ENCODE data around the gene OR4D5. TPM values are rescaled to one million over a fixed set of nuclear protein-coding genes. Genes with fewer than 3 reads are reported as not detected.

The OR4D5 gene
- total RNA-seq, 2 donors from 2014 or later: 0.78 to 6.6 TPM

DNA sequence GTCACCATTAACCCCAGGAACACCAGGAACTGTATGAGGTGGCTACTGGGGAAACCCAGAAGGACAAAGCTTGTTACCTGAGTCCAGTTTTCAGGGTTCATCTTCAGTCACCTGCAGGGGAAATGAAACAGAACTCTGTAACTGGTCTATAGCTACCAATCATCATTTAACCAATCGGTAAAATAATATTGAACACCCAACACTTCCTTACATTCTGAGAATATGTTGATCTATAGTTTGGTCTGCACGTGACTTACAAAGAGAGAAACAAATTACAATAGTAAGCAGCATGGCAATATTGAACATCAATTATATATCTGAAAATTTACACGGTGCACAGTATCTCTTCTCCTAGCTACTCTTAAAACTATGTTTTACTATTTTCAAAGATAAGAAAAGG is 4.3 kb downstream of the OR4D5 start, which contains the start of gene OR6T1:
Gene OR6T1 (minus strand): TSS at position 101 of the 400 bp plus-strand sequence. CDS start 0 bp downstream, at position 101.
- H3K27me3 ChIP-seq: no peaks in the 10 kb centered on the region
- DNase-seq (no peak), ATAC-seq (no peak)
- no peaks in the 10 kb centered on the region for H3K9me3 ChIP-seq
- intact Hi-C loops (cut with DNase I): no loop called here
- no peaks in the 10 kb centered on the region for H3K36me3 ChIP-seq (replicated peaks in 1 of 2; ENCODE audit: insufficient read depth in 1 of 2, low read depth in 2 of 2)
- peaks cover 30% of the 10 kb centered on the region for H3K4me1 ChIP-seq
- H3K4me3 ChIP-seq: no peak within 1 kb of the TSS
- 84 to 87% methylated on average over 3 of the region's 3 CpGs for WGBS, 2 donors
- peak within 1 kb of the TSS in 1 of 4 donors; percentile 3 for H3K27ac ChIP-seq
- TF ChIP-seq POLR2A (IDR thresholded peaks at IDR 0.05): no peak
- TF ChIP-seq, protein P1, sequence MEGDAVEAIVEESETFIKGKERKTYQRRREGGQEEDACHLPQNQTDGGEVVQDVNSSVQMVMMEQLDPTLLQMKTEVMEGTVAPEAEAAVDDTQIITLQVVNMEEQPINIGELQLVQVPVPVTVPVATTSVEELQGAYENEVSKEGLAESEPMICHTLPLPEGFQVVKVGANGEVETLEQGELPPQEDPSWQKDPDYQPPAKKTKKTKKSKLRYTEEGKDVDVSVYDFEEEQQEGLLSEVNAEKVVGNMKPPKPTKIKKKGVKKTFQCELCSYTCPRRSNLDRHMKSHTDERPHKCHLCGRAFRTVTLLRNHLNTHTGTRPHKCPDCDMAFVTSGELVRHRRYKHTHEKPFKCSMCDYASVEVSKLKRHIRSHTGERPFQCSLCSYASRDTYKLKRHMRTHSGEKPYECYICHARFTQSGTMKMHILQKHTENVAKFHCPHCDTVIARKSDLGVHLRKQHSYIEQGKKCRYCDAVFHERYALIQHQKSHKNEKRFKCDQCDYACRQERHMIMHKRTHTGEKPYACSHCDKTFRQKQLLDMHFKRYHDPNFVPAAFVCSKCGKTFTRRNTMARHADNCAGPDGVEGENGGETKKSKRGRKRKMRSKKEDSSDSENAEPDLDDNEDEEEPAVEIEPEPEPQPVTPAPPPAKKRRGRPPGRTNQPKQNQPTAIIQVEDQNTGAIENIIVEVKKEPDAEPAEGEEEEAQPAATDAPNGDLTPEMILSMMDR (IDR thresholded peaks at IDR 0.05): no peak

- H3K4me3 ChIP-seq: no peak overlapping the region
- H3K36me3 ChIP-seq (replicated peaks in 1 of 2; ENCODE audit: insufficient read depth in 1 of 2, low read depth in 2 of 2): no peaks in the 10 kb centered on the region
- intact Hi-C loops (cut with DNase I): no loop called here
- TF ChIP-seq, protein P1 (IDR thresholded peaks at IDR 0.05): no peak
- TF ChIP-seq POLR2A (IDR thresholded peaks at IDR 0.05): no peak
- ATAC-seq (peak; percentile 53), DNase-seq (no peak)
- peaks cover 39% of the 10 kb centered on the region for H3K4me1 ChIP-seq
- no peaks in the 10 kb centered on the region for H3K27me3 ChIP-seq
- peak overlapping the region in 1 of 4 donors; percentile 10 for H3K27ac ChIP-seq
- WGBS, 2 donors: 12 to 19% methylated on average over 1 of the region's 1 CpG
- no peaks in the 10 kb centered on the region for H3K9me3 ChIP-seq
These were observed 5.7 kb downstream of the OR4D5 start for GRCh38 chr11:123945132-123945531.

DNA sequence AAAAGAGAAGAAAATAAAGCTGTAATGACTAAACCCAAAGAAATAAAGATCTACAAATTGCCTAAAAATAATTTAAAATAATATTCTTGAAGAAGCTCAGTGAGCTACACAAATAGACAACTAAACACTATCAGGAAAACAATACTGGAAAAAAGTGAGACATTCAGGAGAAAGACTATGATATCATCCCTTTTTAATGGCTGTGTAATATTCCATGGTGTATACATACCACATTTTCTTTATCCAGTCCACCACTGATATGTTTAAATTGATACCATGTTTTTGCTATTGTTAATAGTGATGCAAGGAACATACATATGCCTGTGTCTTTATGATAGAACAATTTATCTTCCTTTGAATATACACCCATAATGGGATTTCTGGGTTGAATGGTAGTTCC is 17.3 kb downstream of the OR4D5 start:
- TF ChIP-seq, protein P1 (IDR thresholded peaks at IDR 0.05): no peak
- no peak for TF ChIP-seq POLR2A (IDR thresholded peaks at IDR 0.05)

GRCh38 chr11:123973816-123974215 is 34.4 kb downstream of the OR4D5 start:
- intact Hi-C loops (cut with DNase I): no loop called here
- TF ChIP-seq, protein P1 (IDR thresholded peaks at IDR 0.05): no peak
- no peak for TF ChIP-seq POLR2A (IDR thresholded peaks at IDR 0.05)
- DNase-seq (no peak), ATAC-seq (no peak)
- Histone ChIP-seq H3K27ac (no peak overlapping the region), H3K4me3 (no peak overlapping the region), H3K9me3 (no peaks in the 10 kb centered on the region), H3K36me3 (replicated peaks in 1 of 2; ENCODE audit: insufficient read depth in 1 of 2, low read depth in 2 of 2) (no peaks in the 10 kb centered on the region), H3K27me3 (no peaks in the 10 kb centered on the region), H3K4me1 (no peaks in the 10 kb centered on the region)
- 80 to 93% methylated on average over 1 of the region's 1 CpG for WGBS, 2 donors

More for the DNA sequence above, 17.3 kb downstream of the OR4D5 start:
- no peak for ATAC-seq
- intact Hi-C loops (cut with DNase I): no loop called here
- no peaks in the 10 kb centered on the region for H3K36me3 ChIP-seq (replicated peaks in 1 of 2; ENCODE audit: insufficient read depth in 1 of 2, low read depth in 2 of 2)
- no peaks in the 10 kb centered on the region for H3K27me3 ChIP-seq
- H3K27ac ChIP-seq: no peak overlapping the region
- H3K9me3 ChIP-seq: no peaks in the 10 kb centered on the region
- no peak for DNase-seq
- no peak overlapping the region for H3K4me3 ChIP-seq
- H3K4me1 ChIP-seq: no peaks in the 10 kb centered on the region

- 93 to 96% methylated on average over 18 of the region's 18 CpGs for WGBS, 2 donors
- no peak overlapping the region for H3K4me3 ChIP-seq
- no peaks in the 10 kb centered on the region for H3K4me1 ChIP-seq
- intact Hi-C loops (cut with DNase I): no loop called here
- H3K36me3 ChIP-seq (replicated peaks in 1 of 2; ENCODE audit: insufficient read depth in 1 of 2, low read depth in 2 of 2): no peaks in the 10 kb centered on the region
- DNase-seq: no peak
- no peaks in the 10 kb centered on the region for H3K27me3 ChIP-seq
- H3K27ac ChIP-seq: no peak overlapping the region
- no peaks in the 10 kb centered on the region for H3K9me3 ChIP-seq
- no peak for TF ChIP-seq POLR2A (IDR thresholded peaks at IDR 0.05)
- TF ChIP-seq, protein P1 (IDR thresholded peaks at IDR 0.05): no peak
- ATAC-seq: no peak
These were observed 37.5 kb downstream of the OR4D5 start for GRCh38 chr11:123976770-123977560.

Data from body of pancreas (tissue), 4 donors.